LoVo (cell line): ENCODE measurements around the gene PIK3R3.
"Not testable (repeated sequence)": the region's sequence is repeated elsewhere in the genome, so short reads cannot be mapped to it uniquely, and the experiment has no call there.

ENCODE experiments used
- DNase-seq: peaks from one replicate; pipeline ENCODE4 v3.0.0-alpha.2; 2016; ENCODE audit warnings: low spot score

The PIK3R3 gene

GRCh38 chr1:46065405-46065804 lies 67.0 kb downstream of the PIK3R3 start:
- DNase-seq = peak; percentile 77

GRCh38 chr1:46064708-46065107 lies 67.7 kb downstream of the PIK3R3 start:
- DNase-seq = no peak

- DNase-seq = peak; percentile 69
These were observed 69.6 kb downstream of the PIK3R3 start for GRCh38 chr1:46062651-46063319.

GRCh38 chr1:46061146-46061545 lies 71.3 kb downstream of the PIK3R3 start:
- DNase-seq = no peak

- DNase-seq = no peak
These were observed 73.5 kb downstream of the PIK3R3 start for GRCh38 chr1:46058936-46059335.

GRCh38 chr1:46057781-46058180 lies 74.6 kb downstream of the PIK3R3 start:
- no peak for DNase-seq

- DNase-seq = not testable (repeated sequence)
These were observed 75.2 kb downstream of the PIK3R3 start for GRCh38 chr1:46057215-46057614.

- DNase-seq = no peak
These were observed 76.1 kb downstream of the PIK3R3 start for GRCh38 chr1:46056325-46056724.

- DNase-seq = peak; percentile 72
These were observed 78.7 kb downstream of the PIK3R3 start for GRCh38 chr1:46053734-46054133.

- DNase-seq = no peak
These were observed 88.3 kb downstream of the PIK3R3 start for GRCh38 chr1:46044116-46044515.

GRCh38 chr1:46043458-46044017 lies 88.9 kb downstream of the PIK3R3 start:
- no peak for DNase-seq

GRCh38 chr1:46041974-46042373 lies 90.5 kb downstream of the PIK3R3 start:
- no peak for DNase-seq

- DNase-seq = no peak
These were observed 90.9 kb downstream of the PIK3R3 start for GRCh38 chr1:46041551-46041950.

- DNase-seq = no peak
These were observed 92.8 kb downstream of the PIK3R3 start for GRCh38 chr1:46039571-46040052.

- DNase-seq = peak; percentile 76
These were observed 95.3 kb downstream of the PIK3R3 start for GRCh38 chr1:46036894-46037839.

GRCh38 chr1:46034601-46035516 lies 97.6 kb downstream of the PIK3R3 start:
- DNase-seq = no peak

GRCh38 chr1:46030876-46031660 lies 101.4 kb downstream of the PIK3R3 start:
- DNase-seq = no peak

GRCh38 chr1:46030074-46030870 lies 102.2 kb downstream of the PIK3R3 start:
- DNase-seq = no peak

- DNase-seq = no peak
These were observed 104.4 kb downstream of the PIK3R3 start for GRCh38 chr1:46027788-46028573.
